ENCODE results near the gene ARF1. TPM values are rescaled to one million over a fixed set of nuclear protein-coding genes. Genes with fewer than 3 reads are reported as not detected.

Gene ARF1
- polyA plus RNA-seq, 1 donor (not counting 4 experiments of a cell fraction or from before 2014, with no cell fraction given): 295 TPM

GRCh38 chr1:228065543-228066347, 16.8 kb upstream of the ARF1 start:
- TF ChIP-seq CTCF (optimal IDR thresholded peaks at IDR 0.05 in 1 of 3, IDR thresholded peaks at IDR 0.05 in 1 of 3, conservative IDR thresholded peaks at IDR 0.05 in 1 of 3; ENCODE audit: extremely low read depth in 1 of 3, insufficient read depth in 2 of 3, low read length in 3 of 3) (no peak), EZH2 (IDR thresholded peaks at IDR 0.05; ENCODE audit: low read length) (no peak)
- Histone ChIP-seq H3K9me3 (ENCODE audit: control insufficient read depth, low read depth, low read length) (no peaks in the 10 kb centered on the region), H3K4me3 (ENCODE audit: control insufficient read depth in 2 of 3, extremely low read depth in 1 of 3, insufficient read depth in 2 of 3, low read depth in 1 of 3, low read length in 3 of 3) (no peak overlapping the region), H3K27ac (ENCODE audit: control insufficient read depth, insufficient read depth, low read length) (no peak overlapping the region), H3K79me2 (ENCODE audit: control insufficient read depth, insufficient read depth, low read length) (no peaks in the 10 kb centered on the region), H2AFZ (ENCODE audit: control insufficient read depth, low read length) (no peak overlapping the region), H3K9me1 (ENCODE audit: control insufficient read depth, extremely low read depth, insufficient read depth, low read length) (no peaks in the 10 kb centered on the region), H3K4me2 (ENCODE audit: control insufficient read depth, extremely low read depth, insufficient read depth, low read depth, low read length) (no peak overlapping the region), H3K36me3 (ENCODE audit: control insufficient read depth in 2 of 2, extremely low read depth in 1 of 2, insufficient read depth in 2 of 2, low read length in 2 of 2) (no peaks in the 10 kb centered on the region), H4K20me1 (ENCODE audit: control insufficient read depth, extremely low read depth, insufficient read depth, low read length) (no peaks in the 10 kb centered on the region), H3K9ac (ENCODE audit: control insufficient read depth, extremely low read depth, insufficient read depth, low read length) (no peak overlapping the region), H3K4me1 (ENCODE audit: control insufficient read depth, extremely low read depth, insufficient read depth, low read length) (no peaks in the 10 kb centered on the region), H3K27me3 (ENCODE audit: control insufficient read depth, extremely low read depth, insufficient read depth, low read length) (peaks cover 38% of the 10 kb centered on the region)
- FAIRE-seq: no peak
- DNase-seq (ENCODE audit: low read depth, low spot score): no peak
- dilution Hi-C loops (cut with MboI; ENCODE audit: extremely low pct_ligation_motif_present, low sequenced_read_pairs): no loop called here

- no peak for DNase-seq (ENCODE audit: low read depth, low spot score)
- Histone ChIP-seq H3K36me3 (ENCODE audit: control insufficient read depth in 2 of 2, extremely low read depth in 1 of 2, insufficient read depth in 2 of 2, low read length in 2 of 2) (no peaks in the 10 kb centered on the region), H4K20me1 (ENCODE audit: control insufficient read depth, extremely low read depth, insufficient read depth, low read length) (no peaks in the 10 kb centered on the region), H3K9me1 (ENCODE audit: control insufficient read depth, extremely low read depth, insufficient read depth, low read length) (no peaks in the 10 kb centered on the region), H2AFZ (ENCODE audit: control insufficient read depth, low read length) (no peak overlapping the region), H3K4me2 (ENCODE audit: control insufficient read depth, extremely low read depth, insufficient read depth, low read depth, low read length) (no peak overlapping the region), H3K9ac (ENCODE audit: control insufficient read depth, extremely low read depth, insufficient read depth, low read length) (no peak overlapping the region), H3K4me3 (ENCODE audit: control insufficient read depth in 2 of 3, extremely low read depth in 1 of 3, insufficient read depth in 2 of 3, low read depth in 1 of 3, low read length in 3 of 3) (no peak overlapping the region), H3K79me2 (ENCODE audit: control insufficient read depth, insufficient read depth, low read length) (no peaks in the 10 kb centered on the region), H3K27ac (ENCODE audit: control insufficient read depth, insufficient read depth, low read length) (no peak overlapping the region), H3K4me1 (ENCODE audit: control insufficient read depth, extremely low read depth, insufficient read depth, low read length) (no peaks in the 10 kb centered on the region), H3K9me3 (ENCODE audit: control insufficient read depth, low read depth, low read length) (no peaks in the 10 kb centered on the region), H3K27me3 (ENCODE audit: control insufficient read depth, extremely low read depth, insufficient read depth, low read length) (peaks cover 31% of the 10 kb centered on the region)
- no peak for FAIRE-seq
- TF ChIP-seq CTCF (optimal IDR thresholded peaks at IDR 0.05 in 1 of 3, IDR thresholded peaks at IDR 0.05 in 1 of 3, conservative IDR thresholded peaks at IDR 0.05 in 1 of 3; ENCODE audit: extremely low read depth in 1 of 3, insufficient read depth in 2 of 3, low read length in 3 of 3) (no peak), EZH2 (IDR thresholded peaks at IDR 0.05; ENCODE audit: low read length) (peak; percentile 13)
- dilution Hi-C loops (cut with MboI; ENCODE audit: extremely low pct_ligation_motif_present, low sequenced_read_pairs): no loop called here
Observed at GRCh38 chr1:228066416-228066815, 16.1 kb upstream of the ARF1 start.

All from keratinocyte (primary cell).